Mesenchymal stem cell (in vitro differentiated cells and primary cell): ENCODE data around the gene NT5C3A.
"Not testable (repeated sequence)": the region's sequence is repeated elsewhere in the genome, so short reads cannot be mapped to it uniquely, and the experiment has no call there.

Source experiments
- DNase-seq: peaks from one replicate; pipeline ENCODE4 v3.0.0-alpha.2; 2013
- H2AFZ ChIP-seq: one replicate; pipeline ENCODE4 v1.6.1; 2013; ENCODE audit warnings: low read depth, mild to moderate bottlenecking, control low read depth, inconsistent platforms, low read length, moderate library complexity
- H2AK5ac ChIP-seq: 2 replicates; pipeline ENCODE4 v1.6.1; 2013; ENCODE audit warnings: low read length, moderate library complexity, mild to moderate bottlenecking, inconsistent platforms; ENCODE audit not compliant: severe bottlenecking
- H2BK120ac ChIP-seq: one replicate; pipeline ENCODE4 v1.6.1; 2013; ENCODE audit warnings: low read depth, mild to moderate bottlenecking, inconsistent platforms, low read length, moderate library complexity
- H2BK12ac ChIP-seq, 2 experiments: one replicate each; pipeline ENCODE4 v1.6.1; 2013; ENCODE audit warnings: inconsistent platforms in 2 of 2, low read length in 2 of 2, mild to moderate bottlenecking in 2 of 2, moderate library complexity in 2 of 2, control low read depth in 1 of 2
- H2BK15ac ChIP-seq: one replicate; pipeline ENCODE4 v1.6.1; 2013; ENCODE audit warnings: mild to moderate bottlenecking, low read depth, inconsistent platforms; ENCODE audit not compliant: poor library complexity, severe bottlenecking
- H2BK5ac ChIP-seq: 2 replicates; pipeline ENCODE4 v1.6.1; 2013; ENCODE audit warnings: low read depth, mild to moderate bottlenecking, low read length, control low read depth, inconsistent platforms; ENCODE audit not compliant: poor library complexity, severe bottlenecking
- H3K14ac ChIP-seq, 2 experiments: one replicate each; pipeline ENCODE4 v1.6.1; 2013; ENCODE audit warnings: inconsistent platforms in 2 of 2, low read length in 2 of 2, control low read depth in 1 of 2, mild to moderate bottlenecking in 1 of 2, moderate library complexity in 1 of 2
- H3K18ac ChIP-seq, 2 experiments: one replicate each; pipeline ENCODE4 v1.6.1; 2013; ENCODE audit warnings: inconsistent platforms in 2 of 2, low read length in 2 of 2, control low read depth in 1 of 2, low read depth in 1 of 2, mild to moderate bottlenecking in 1 of 2
- H3K23ac ChIP-seq, 2 experiments: one replicate each; pipeline ENCODE4 v1.6.1; 2013; ENCODE audit warnings: inconsistent platforms in 2 of 2, low read length in 2 of 2, mild to moderate bottlenecking in 2 of 2, moderate library complexity in 2 of 2, control low read depth in 1 of 2
- H3K27ac ChIP-seq: 2 replicates; pipeline ENCODE4 v1.5.1; 2013; ENCODE audit warnings: mild to moderate bottlenecking, moderate library complexity, low read length, control low read depth, inconsistent platforms; ENCODE audit not compliant: poor library complexity, severe bottlenecking
- H3K27me3 ChIP-seq, 2 experiments: 2 replicates each; pipeline versions ENCODE4 v1.6.1 to v1.7.0; 2013; ENCODE audit warnings: low read length in 2 of 2, mild to moderate bottlenecking in 2 of 2, moderate library complexity in 2 of 2, control low read depth in 1 of 2, inconsistent platforms in 1 of 2; ENCODE audit not compliant: control insufficient read depth in 1 of 2, insufficient read depth in 1 of 2
- H3K36me3 ChIP-seq, 2 experiments: 2 replicates each; pipeline versions ENCODE4 v1.6.1 to v1.7.0; 2013; ENCODE audit warnings: low read length in 2 of 2, control low read depth in 1 of 2, inconsistent platforms in 1 of 2, low read depth in 1 of 2, mild to moderate bottlenecking in 1 of 2; ENCODE audit not compliant: insufficient read depth in 2 of 2, control insufficient read depth in 1 of 2
- H3K4ac ChIP-seq, 2 experiments: one replicate each; pipeline ENCODE4 v1.6.1; 2013; ENCODE audit warnings: inconsistent platforms in 2 of 2, low read length in 2 of 2, mild to moderate bottlenecking in 2 of 2, moderate library complexity in 2 of 2, control low read depth in 1 of 2, low read depth in 1 of 2
- H3K4me1 ChIP-seq: 2 replicates; pipeline ENCODE4 v1.6.1; 2013; ENCODE audit warnings: low read depth, low read length, control low read depth; ENCODE audit not compliant: control insufficient read depth, insufficient read depth
- H3K4me2 ChIP-seq: 2 replicates; pipeline ENCODE4 v1.6.1; 2013; ENCODE audit warnings: low read length, mild to moderate bottlenecking, inconsistent platforms; ENCODE audit not compliant: poor library complexity, severe bottlenecking
- H3K4me3 ChIP-seq, 2 experiments: 2 replicates each; pipeline versions ENCODE4 v1.5.1 to v1.7.0; 2013; ENCODE audit warnings: low read length in 2 of 2, mild to moderate bottlenecking in 2 of 2, control low read depth in 1 of 2, low read depth in 1 of 2; ENCODE audit not compliant: insufficient read depth in 1 of 2
- H3K79me1 ChIP-seq: replicated peaks from 2 replicates; pipeline ENCODE4 v1.6.1; 2013; ENCODE audit warnings: mild to moderate bottlenecking, control low read depth, low read length, inconsistent platforms; ENCODE audit not compliant: poor library complexity, severe bottlenecking
- H3K9ac ChIP-seq: 2 replicates; pipeline ENCODE4 v1.7.0; 2013; ENCODE audit warnings: mild to moderate bottlenecking, low read length, moderate library complexity
- H3K9me3 ChIP-seq: 2 replicates; pipeline ENCODE4 v1.7.0; 2013; ENCODE audit warnings: mild to moderate bottlenecking, low read length; ENCODE audit not compliant: control insufficient read depth
- H4K8ac ChIP-seq: one replicate; pipeline ENCODE4 v1.6.1; 2013; ENCODE audit warnings: inconsistent platforms, mild to moderate bottlenecking, low read length, moderate library complexity
- H4K91ac ChIP-seq: one replicate; pipeline ENCODE4 v1.6.1; 2013; ENCODE audit warnings: mild to moderate bottlenecking, low read length, inconsistent platforms
- WGBS: methylation state at CpG from one replicate; pipeline ENCODE4 v1.1.7; 2013; ENCODE audit warnings: mixed read lengths; 5-methylcytosine and 5-hydroxymethylcytosine counted together

Gene NT5C3A

GRCh38 chr7:32998361-32999171, 64.0 kb downstream of the NT5C3A start:
- WGBS: 20% methylated on average over 14 of the region's 14 CpGs
- H2AFZ ChIP-seq, H3K4me3 ChIP-seq, H2AK5ac ChIP-seq, H3K23ac ChIP-seq, H3K14ac ChIP-seq, H2BK12ac ChIP-seq, H3K79me1 ChIP-seq, H3K4me1 ChIP-seq, H3K27me3 ChIP-seq, H2BK15ac ChIP-seq, H3K9me3 ChIP-seq, H2BK5ac ChIP-seq: not testable (repeated sequence)
- H3K18ac ChIP-seq: peak overlapping the region in 1 of 2 experiments; percentile 24
- DNase-seq: peak; percentile 72
- peak overlapping the region; percentile 34 for H3K4me2 ChIP-seq
- H4K91ac ChIP-seq: peak overlapping the region; percentile 27
- H3K4ac ChIP-seq: peak overlapping the region in 1 of 2 experiments; percentile 58
- peak overlapping the region; percentile 49 for H2BK120ac ChIP-seq
- H4K8ac ChIP-seq: peak overlapping the region; percentile 60
- peak overlapping the region; percentile 66 for H3K9ac ChIP-seq
- H3K36me3 ChIP-seq: peaks cover 5 to 12% of the 10 kb centered on the region in 2 experiments
- H3K27ac ChIP-seq: peak overlapping the region; percentile 38

DNA sequence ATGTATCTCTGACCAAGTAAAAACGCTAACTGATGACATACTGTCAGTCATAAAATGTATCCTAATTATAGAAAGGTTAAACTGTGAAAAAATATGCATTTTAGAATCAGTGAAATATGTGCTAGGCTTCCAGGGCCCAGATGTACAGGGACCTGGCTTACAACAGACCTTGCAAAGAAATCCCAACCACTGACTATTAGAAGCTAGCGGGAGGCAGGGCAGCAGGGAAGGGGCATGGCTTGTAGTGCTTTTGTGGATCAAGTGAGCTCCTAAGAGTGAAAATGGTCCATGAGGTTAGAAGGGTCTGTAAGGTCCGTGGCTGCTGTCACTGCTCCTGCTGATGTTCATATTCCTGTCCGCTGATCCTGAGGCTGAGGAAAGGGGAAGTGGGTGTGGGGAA, 64.6 kb downstream of the NT5C3A start:
- not testable (repeated sequence) for H3K4ac ChIP-seq, H3K36me3 ChIP-seq, H3K4me3 ChIP-seq, H3K4me1 ChIP-seq, H3K9me3 ChIP-seq, H3K23ac ChIP-seq, H3K27ac ChIP-seq, H2BK15ac ChIP-seq, H4K91ac ChIP-seq, H2BK120ac ChIP-seq, H3K79me1 ChIP-seq, H3K18ac ChIP-seq, H3K14ac ChIP-seq, H4K8ac ChIP-seq, H3K4me2 ChIP-seq, H2AK5ac ChIP-seq, H2BK12ac ChIP-seq, H2AFZ ChIP-seq, H2BK5ac ChIP-seq, H3K27me3 ChIP-seq
- DNase-seq: peak; percentile 18
- 25% methylated on average over 2 of the region's 4 CpGs for WGBS
- H3K9ac ChIP-seq: peak overlapping the region; percentile 66

- H3K27ac ChIP-seq, H3K23ac ChIP-seq, H3K79me1 ChIP-seq, H3K4me2 ChIP-seq, H2AFZ ChIP-seq, H2BK120ac ChIP-seq, H2BK15ac ChIP-seq, H3K14ac ChIP-seq, DNase-seq, H2BK5ac ChIP-seq, H4K91ac ChIP-seq, H3K27me3 ChIP-seq, H3K4me3 ChIP-seq, H3K9me3 ChIP-seq, H4K8ac ChIP-seq, H3K4me1 ChIP-seq, H3K9ac ChIP-seq, H2AK5ac ChIP-seq, H3K18ac ChIP-seq, H3K4ac ChIP-seq, H2BK12ac ChIP-seq: not testable (repeated sequence)
- 93% methylated on average over 4 of the region's 6 CpGs for WGBS
- H3K36me3 ChIP-seq: peaks cover 3 to 18% of the 10 kb centered on the region in 2 experiments
Observed at GRCh38 chr7:32992750-32993149, 69.8 kb downstream of the NT5C3A start.

DNA sequence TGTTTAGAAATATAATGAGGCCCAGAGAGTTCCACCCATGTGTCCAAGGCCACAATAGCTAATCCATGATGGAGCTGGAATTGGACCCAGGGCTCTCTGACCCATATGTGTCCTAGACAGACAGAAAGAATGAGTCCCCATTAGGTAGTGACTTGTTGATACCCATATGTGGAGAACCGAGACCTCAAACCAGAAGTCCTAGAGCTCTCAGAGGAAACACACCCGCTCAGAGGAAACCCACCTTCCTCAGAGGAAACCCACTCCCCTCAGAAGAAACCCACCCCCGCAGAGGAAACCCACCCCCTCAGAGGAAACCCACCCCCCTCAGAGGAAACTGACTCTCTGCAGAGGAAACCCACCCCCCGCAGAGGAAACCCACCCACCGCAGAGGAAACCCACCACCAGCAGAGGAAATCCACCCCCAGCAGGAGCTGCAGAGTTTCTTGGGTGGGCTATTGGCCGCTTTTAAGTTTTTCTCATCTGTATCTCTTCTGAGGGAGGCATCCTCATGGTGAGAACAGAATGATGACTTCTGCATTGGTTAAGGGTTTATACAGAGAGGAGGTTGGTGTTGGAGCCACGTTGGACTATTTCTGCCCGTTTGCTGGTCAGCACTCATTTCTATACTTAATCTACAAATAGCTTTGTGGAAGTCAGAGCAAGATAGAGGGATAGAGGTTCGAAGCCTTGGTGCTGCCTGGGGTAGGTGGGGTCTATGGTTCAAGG, 70.4 kb downstream of the NT5C3A start:
- H2BK12ac ChIP-seq, H3K4ac ChIP-seq, H2AK5ac ChIP-seq, H3K27me3 ChIP-seq, H3K79me1 ChIP-seq, H4K91ac ChIP-seq, H3K9ac ChIP-seq, DNase-seq, H3K9me3 ChIP-seq, H3K18ac ChIP-seq, H3K4me1 ChIP-seq, H2BK120ac ChIP-seq, H3K14ac ChIP-seq, H4K8ac ChIP-seq, H3K27ac ChIP-seq, H3K23ac ChIP-seq, H2BK15ac ChIP-seq, H2BK5ac ChIP-seq, H3K4me3 ChIP-seq, H3K4me2 ChIP-seq, H2AFZ ChIP-seq: not testable (repeated sequence)
- H3K36me3 ChIP-seq: peaks cover 3 to 18% of the 10 kb centered on the region in 2 experiments
- 100% methylated on average over 2 of the region's 9 CpGs for WGBS
